Type B pancreatic cell (in vitro differentiated cells): Measurements from ENCODE around the gene MLKL. TPM values are rescaled to one million over a fixed set of nuclear protein-coding genes. Genes with fewer than 3 reads are reported as not detected.
A peak's percentile ranks its signal among the peaks of the same experiment; 100 is the strongest.

Experiments used
- DNase-seq: peaks from one replicate; pipeline ENCODE4 v3.0.0; 2021; ENCODE audit warnings: mixed read lengths; ENCODE audit not compliant: unreplicated experiment; ENCODE audit errors: extremely low spot score
- H3K27ac Mint-ChIP-seq: 2 replicates; pipeline ENCODE4 v1.8.0; 2021; ENCODE audit warnings: mild to moderate bottlenecking, mixed read lengths
- H3K27me3 Mint-ChIP-seq: 2 replicates; pipeline ENCODE4 v1.8.0; 2021; ENCODE audit warnings: mixed read lengths
- H3K36me3 Mint-ChIP-seq: 2 replicates; pipeline ENCODE4 v1.8.0; 2021; ENCODE audit warnings: mixed read lengths
- H3K4me1 Mint-ChIP-seq: one replicate; pipeline ENCODE4 v1.8.0; 2021; ENCODE audit warnings: mixed read lengths; ENCODE audit not compliant: unreplicated experiment
- H3K4me3 Mint-ChIP-seq: 2 replicates; pipeline ENCODE4 v1.8.0; 2021; ENCODE audit warnings: mild to moderate bottlenecking, mixed read lengths
- H3K9me3 Mint-ChIP-seq: 2 replicates; pipeline ENCODE4 v1.8.0; 2021; ENCODE audit warnings: mixed read lengths
- total RNA-seq: library from RNA; stranded (reverse); gene quantifications from 2 replicates; pipeline ENCODE4 v1.2.1, GENCODE V29; 2021; ENCODE audit warnings: low replicate concordance
- TF ChIP-seq, protein P1 (sequence below): fragments of 200-600 bp; sonication (generic); conservative IDR thresholded peaks from 2 replicates; pipeline ENCODE4 v1.5.0; 2021; ENCODE audit warnings: antibody characterized with exemption, mild to moderate bottlenecking

MLKL gene
- total RNA-seq, 1 donor from 2014 or later: 0.58 TPM

DNA sequence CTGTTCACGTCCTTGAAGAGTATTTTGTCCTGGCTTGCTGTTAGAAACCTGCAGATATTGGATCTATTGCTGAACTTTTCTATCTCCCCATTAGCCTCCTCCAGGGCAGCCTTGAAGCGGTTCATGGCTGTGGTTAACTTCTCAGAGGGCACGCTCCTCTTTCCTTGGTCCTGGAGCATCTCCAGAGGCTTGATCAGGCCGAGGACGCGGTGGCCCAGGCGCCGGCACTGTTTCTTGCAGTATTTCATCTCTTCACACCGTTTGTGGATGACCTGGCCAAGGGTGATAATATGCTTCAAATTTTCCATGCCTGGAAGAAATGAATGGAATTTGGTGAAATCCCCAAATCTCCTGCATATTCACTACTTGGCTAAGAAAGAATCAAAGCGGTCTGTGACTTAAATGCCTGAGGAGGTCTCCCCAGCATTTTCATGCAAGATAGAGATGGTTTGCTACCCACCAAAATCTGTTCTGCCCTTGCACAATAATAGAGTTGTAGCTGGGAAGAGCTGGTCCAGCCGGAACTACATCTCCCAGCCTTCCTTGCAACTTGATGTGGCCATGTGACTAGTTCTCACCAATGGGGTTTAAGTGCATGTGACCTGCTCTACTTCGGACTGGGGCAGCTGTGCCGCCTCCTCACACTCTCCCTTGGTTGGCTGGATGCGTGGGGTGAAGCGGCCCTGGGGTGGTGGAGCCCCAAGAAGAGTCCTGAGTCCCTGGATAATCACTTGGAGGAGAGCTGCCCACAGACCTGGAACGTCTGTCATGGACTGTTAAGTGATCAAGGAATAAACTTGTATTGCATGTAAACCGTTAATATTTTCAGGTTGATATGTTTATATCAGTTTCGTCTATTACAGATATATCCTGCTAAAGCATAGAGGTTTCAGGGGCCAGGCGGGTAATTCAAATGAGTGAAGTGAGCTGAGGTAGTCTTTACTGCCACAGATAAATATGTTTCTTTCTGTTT is 4.9 kb downstream of the MLKL start:
- Mint-ChIP-seq H3K4me1 (peaks cover 6% of the 10 kb centered on the region), H3K4me3 (peak overlapping the region; percentile 92), H3K27ac (peak overlapping the region; percentile 80), H3K27me3 (peaks cover 22% of the 10 kb centered on the region), H3K36me3 (no peaks in the 10 kb centered on the region), H3K9me3 (no peaks in the 10 kb centered on the region)
- no peak for DNase-seq
- TF ChIP-seq, protein P1, sequence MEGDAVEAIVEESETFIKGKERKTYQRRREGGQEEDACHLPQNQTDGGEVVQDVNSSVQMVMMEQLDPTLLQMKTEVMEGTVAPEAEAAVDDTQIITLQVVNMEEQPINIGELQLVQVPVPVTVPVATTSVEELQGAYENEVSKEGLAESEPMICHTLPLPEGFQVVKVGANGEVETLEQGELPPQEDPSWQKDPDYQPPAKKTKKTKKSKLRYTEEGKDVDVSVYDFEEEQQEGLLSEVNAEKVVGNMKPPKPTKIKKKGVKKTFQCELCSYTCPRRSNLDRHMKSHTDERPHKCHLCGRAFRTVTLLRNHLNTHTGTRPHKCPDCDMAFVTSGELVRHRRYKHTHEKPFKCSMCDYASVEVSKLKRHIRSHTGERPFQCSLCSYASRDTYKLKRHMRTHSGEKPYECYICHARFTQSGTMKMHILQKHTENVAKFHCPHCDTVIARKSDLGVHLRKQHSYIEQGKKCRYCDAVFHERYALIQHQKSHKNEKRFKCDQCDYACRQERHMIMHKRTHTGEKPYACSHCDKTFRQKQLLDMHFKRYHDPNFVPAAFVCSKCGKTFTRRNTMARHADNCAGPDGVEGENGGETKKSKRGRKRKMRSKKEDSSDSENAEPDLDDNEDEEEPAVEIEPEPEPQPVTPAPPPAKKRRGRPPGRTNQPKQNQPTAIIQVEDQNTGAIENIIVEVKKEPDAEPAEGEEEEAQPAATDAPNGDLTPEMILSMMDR: no peak

DNA sequence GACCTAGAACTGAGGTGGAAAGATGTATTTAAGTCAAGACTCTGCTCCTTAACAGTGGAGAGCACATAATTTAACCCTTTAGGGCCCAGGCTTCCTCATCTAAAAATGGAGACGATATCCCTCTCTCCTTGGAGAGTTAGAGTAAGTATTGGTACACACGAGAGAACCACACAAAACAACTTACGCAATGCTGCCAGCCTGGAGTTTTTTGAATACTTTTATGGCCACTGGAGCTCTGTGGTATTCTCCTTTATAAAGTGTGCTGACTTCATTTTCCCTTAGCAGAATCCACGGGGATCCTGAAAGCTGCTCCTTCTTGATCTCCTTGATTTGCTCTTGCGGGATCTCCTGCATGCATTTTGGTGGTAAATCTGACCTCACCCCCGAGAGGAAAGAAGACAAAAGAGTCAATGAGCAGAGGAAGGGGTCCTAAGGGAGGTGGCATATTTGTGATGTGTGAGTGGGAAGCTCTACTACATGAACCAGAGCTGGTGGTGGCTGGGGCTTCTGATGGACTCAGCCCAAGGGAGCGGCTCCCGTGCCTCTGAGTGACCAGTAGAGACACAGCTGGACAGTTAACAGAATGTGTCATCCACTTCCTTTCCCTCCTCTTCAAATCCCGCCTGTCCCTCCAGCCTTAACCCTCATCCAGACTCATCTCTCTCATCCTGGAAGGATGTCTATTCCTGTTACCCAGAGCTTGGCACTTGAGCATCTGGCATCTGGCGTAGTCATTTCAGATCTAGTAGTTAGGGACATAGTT is 9.4 kb downstream of the MLKL start:
- no peak overlapping the region for H3K4me3 Mint-ChIP-seq
- no peaks in the 10 kb centered on the region for H3K36me3 Mint-ChIP-seq
- TF ChIP-seq, protein P1: no peak
- H3K27ac Mint-ChIP-seq: no peak overlapping the region
- no peaks in the 10 kb centered on the region for H3K9me3 Mint-ChIP-seq
- H3K27me3 Mint-ChIP-seq: peaks cover 22% of the 10 kb centered on the region
- peaks cover 5% of the 10 kb centered on the region for H3K4me1 Mint-ChIP-seq
- no peak for DNase-seq

DNA sequence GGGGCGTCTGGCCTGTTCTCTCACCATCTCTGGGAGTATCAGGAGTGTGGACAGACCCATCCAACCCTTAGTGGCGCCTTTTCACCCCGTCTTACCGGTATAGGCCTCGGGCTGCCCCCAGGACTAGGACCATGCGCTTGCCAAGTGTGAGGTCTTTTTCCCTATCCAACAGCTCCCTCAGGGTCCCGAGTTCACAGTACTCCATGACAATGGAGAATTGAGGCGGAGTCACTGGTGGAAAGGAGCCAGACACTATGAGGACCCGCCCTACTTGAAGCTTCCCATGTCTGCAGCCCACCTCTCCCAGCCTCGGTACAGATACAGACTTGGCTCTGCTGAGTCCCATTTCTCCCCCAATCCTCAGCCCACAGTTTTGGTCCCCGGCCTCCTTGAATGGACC is 18.1 kb downstream of the MLKL start:
- H3K36me3 Mint-ChIP-seq: no peaks in the 10 kb centered on the region
- no peak overlapping the region for H3K27ac Mint-ChIP-seq
- no peaks in the 10 kb centered on the region for H3K9me3 Mint-ChIP-seq
- TF ChIP-seq, protein P1: no peak
- H3K27me3 Mint-ChIP-seq: no peaks in the 10 kb centered on the region
- no peaks in the 10 kb centered on the region for H3K4me1 Mint-ChIP-seq
- no peak for DNase-seq
- H3K4me3 Mint-ChIP-seq: no peak overlapping the region

DNA sequence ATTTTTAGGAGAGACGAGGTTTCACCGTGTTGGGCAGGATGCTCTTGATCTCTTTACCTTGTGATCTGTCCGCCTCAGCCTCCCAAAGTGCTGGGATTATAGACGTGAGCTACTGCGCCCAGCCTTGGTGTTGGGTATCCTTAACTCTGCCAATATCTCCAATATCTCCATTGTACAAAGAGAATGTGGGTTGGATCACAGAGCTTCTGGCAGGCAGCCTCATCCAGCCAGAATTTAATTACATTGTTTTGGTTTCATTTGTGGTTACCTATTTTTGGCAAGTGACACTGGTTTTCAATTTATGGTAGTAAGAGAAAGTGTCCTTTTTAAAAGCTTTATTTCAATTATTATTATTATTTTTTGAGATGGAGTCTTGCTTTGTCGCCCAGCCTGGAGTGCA is 20.0 kb downstream of the MLKL start:
- no peak for DNase-seq
- H3K27ac Mint-ChIP-seq: no peak overlapping the region
- H3K4me3 Mint-ChIP-seq: no peak overlapping the region
- TF ChIP-seq, protein P1: no peak
- no peaks in the 10 kb centered on the region for H3K9me3 Mint-ChIP-seq
- H3K4me1 Mint-ChIP-seq: no peaks in the 10 kb centered on the region
- H3K27me3 Mint-ChIP-seq: peaks cover 6% of the 10 kb centered on the region
- no peaks in the 10 kb centered on the region for H3K36me3 Mint-ChIP-seq

DNA sequence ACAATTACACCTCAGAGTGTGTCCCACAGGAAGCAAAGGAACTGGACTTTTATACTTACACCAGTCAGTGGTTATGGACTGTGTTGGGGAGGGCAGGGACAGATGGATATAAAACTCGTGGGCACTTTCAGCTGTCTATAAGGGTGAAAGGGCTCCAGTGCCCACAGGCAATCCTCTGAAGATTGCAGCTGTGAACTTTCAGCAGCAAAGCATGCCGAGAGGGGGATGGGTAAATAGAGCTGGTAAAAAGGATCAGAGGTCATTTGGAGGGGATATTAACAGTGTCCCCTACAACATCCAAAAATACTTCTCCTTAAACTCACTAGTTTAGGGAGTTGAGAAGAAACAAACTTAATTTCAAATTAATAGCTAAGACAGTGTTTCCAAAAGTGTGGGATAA is 20.7 kb downstream of the MLKL start:
- TF ChIP-seq, protein P1: no peak
- DNase-seq: no peak
- Mint-ChIP-seq H3K4me3 (peak overlapping the region; percentile 35), H3K36me3 (no peaks in the 10 kb centered on the region), H3K27ac (peak overlapping the region; percentile 46), H3K27me3 (peaks cover 11% of the 10 kb centered on the region), H3K4me1 (no peaks in the 10 kb centered on the region), H3K9me3 (no peaks in the 10 kb centered on the region)
